Retina (tissue), 1 donor: Measurements from ENCODE around the gene SETBP1.

Source experiments
- DNase-seq: peaks from one replicate; pipeline ENCODE4 v3.0.0-alpha.2; 2016

Gene SETBP1

GRCh38 chr18:44766450-44766849, 85.8 kb downstream of the SETBP1 start:
- no peak for DNase-seq

GRCh38 chr18:44767807-44768206, 87.1 kb downstream of the SETBP1 start:
- DNase-seq, result no peak

GRCh38 chr18:44770641-44771040, 90.0 kb downstream of the SETBP1 start:
- no peak for DNase-seq

GRCh38 chr18:44771572-44771955, 90.9 kb downstream of the SETBP1 start:
- peak; percentile 54 for DNase-seq

GRCh38 chr18:44771956-44772917, 91.5 kb downstream of the SETBP1 start:
- DNase-seq, result no peak

- no peak for DNase-seq
Observed at GRCh38 chr18:44773640-44774155, 93.0 kb downstream of the SETBP1 start.

- DNase-seq, result no peak
Observed at GRCh38 chr18:44774191-44774590, 93.5 kb downstream of the SETBP1 start.

GRCh38 chr18:44777457-44778192, 96.9 kb downstream of the SETBP1 start:
- DNase-seq, result no peak

- DNase-seq, result peak; percentile 57
Observed at GRCh38 chr18:44778788-44779187, 98.1 kb downstream of the SETBP1 start.

GRCh38 chr18:44779753-44780292, 99.1 kb downstream of the SETBP1 start:
- DNase-seq, result no peak

GRCh38 chr18:44781886-44782285, 101.2 kb downstream of the SETBP1 start:
- no peak for DNase-seq

GRCh38 chr18:44782617-44783016, 101.9 kb downstream of the SETBP1 start:
- DNase-seq, result no peak

- no peak for DNase-seq
Observed at GRCh38 chr18:44783371-44783770, 102.7 kb downstream of the SETBP1 start.

GRCh38 chr18:44786257-44786656, 105.6 kb downstream of the SETBP1 start:
- DNase-seq, result no peak

- DNase-seq, result no peak
Observed at GRCh38 chr18:44786688-44787087, 106.0 kb downstream of the SETBP1 start.

GRCh38 chr18:44788334-44788733, 107.6 kb downstream of the SETBP1 start:
- no peak for DNase-seq

GRCh38 chr18:44789710-44790109, 109.0 kb downstream of the SETBP1 start:
- DNase-seq, result no peak

GRCh38 chr18:44790860-44791259, 110.2 kb downstream of the SETBP1 start:
- DNase-seq, result no peak

GRCh38 chr18:44791520-44791919, 110.8 kb downstream of the SETBP1 start:
- DNase-seq, result no peak

GRCh38 chr18:44792456-44793061, 111.9 kb downstream of the SETBP1 start:
- no peak for DNase-seq

GRCh38 chr18:44793194-44793593, 112.5 kb downstream of the SETBP1 start:
- no peak for DNase-seq

GRCh38 chr18:44793685-44794084, 113.0 kb downstream of the SETBP1 start:
- no peak for DNase-seq

- no peak for DNase-seq
Observed at GRCh38 chr18:44795241-44795640, 114.6 kb downstream of the SETBP1 start.
